Hepatocyte (in vitro differentiated cells): Measurements from ENCODE around the gene OGDH. TPM values are rescaled to one million over a fixed set of nuclear protein-coding genes. Genes with fewer than 3 reads are reported as not detected.

Source experiments
- DNase-seq: peaks from one replicate; pipeline ENCODE4 v3.0.0-alpha.2; 2016; ENCODE audit warnings: low spot score
- H2AFZ ChIP-seq: fragments of 200-600 bp; sonication (generic); 2 replicates; pipeline ENCODE4 v1.6.0; 2016; ENCODE audit warnings: antibody characterized with exemption, mild to moderate bottlenecking
- H3K27ac ChIP-seq: fragments of 200-600 bp; sonication (generic); 2 replicates; pipeline ENCODE4 v1.5.1; 2016; ENCODE audit warnings: mild to moderate bottlenecking
- H3K27me3 ChIP-seq: fragments of 200-600 bp; sonication (generic); 2 replicates; pipeline ENCODE4 v1.6.1; 2016
- H3K36me3 ChIP-seq: fragments of 200-600 bp; sonication (generic); replicated peaks from 2 replicates; pipeline ENCODE4 v1.5.1; 2016; ENCODE audit warnings: low read depth; ENCODE audit not compliant: insufficient read depth
- H3K4me1 ChIP-seq: fragments of 200-600 bp; sonication (generic); 2 replicates; pipeline ENCODE4 v1.5.1; 2016; ENCODE audit warnings: mild to moderate bottlenecking, moderate library complexity; ENCODE audit not compliant: insufficient read depth
- H3K4me2 ChIP-seq: fragments of 200-600 bp; sonication (generic); 2 replicates; pipeline ENCODE4 v1.6.0; 2016
- H3K4me3 ChIP-seq: fragments of 200-600 bp; sonication (generic); 2 replicates; pipeline ENCODE4 v1.5.1; 2016; ENCODE audit warnings: mild to moderate bottlenecking
- H3K79me2 ChIP-seq: fragments of 200-600 bp; sonication (generic); 2 replicates; pipeline ENCODE4 v1.6.0; 2017; ENCODE audit warnings: mild to moderate bottlenecking
- H3K9me2 ChIP-seq: fragments of 200-600 bp; sonication (generic); replicated peaks from 2 replicates; pipeline ENCODE4 v1.6.0; 2017; ENCODE audit warnings: mild to moderate bottlenecking; ENCODE audit not compliant: insufficient read depth
- H3K9me3 ChIP-seq: fragments of 200-600 bp; sonication (generic); 2 replicates; pipeline ENCODE4 v1.5.1; 2016; ENCODE audit warnings: low read depth, mild to moderate bottlenecking
- H4K20me1 ChIP-seq: fragments of 200-600 bp; sonication (generic); 2 replicates; pipeline ENCODE4 v1.6.0; 2016; ENCODE audit warnings: mild to moderate bottlenecking; ENCODE audit not compliant: insufficient read depth, poor library complexity, severe bottlenecking
- CTCF ChIP-seq: fragments of 200-600 bp; sonication (generic); IDR thresholded peaks from 2 replicates; pipeline ENCODE4 v1.5.1; 2016; ENCODE audit warnings: antibody characterized with exemption, mild to moderate bottlenecking; ENCODE audit not compliant: poor library complexity
- EZH2 ChIP-seq: fragments of 200-600 bp; sonication (generic); IDR thresholded peaks from 2 replicates; pipeline ENCODE4 v1.6.1; 2016; ENCODE audit warnings: antibody characterized with exemption, mild to moderate bottlenecking, borderline replicate concordance
- EZH2phosphoT487 ChIP-seq: fragments of 200-600 bp; sonication (generic); IDR thresholded peaks from one replicate; pipeline ENCODE4 v1.6.1; 2018; ENCODE audit warnings: antibody characterized with exemption, mild to moderate bottlenecking, low read depth, moderate library complexity; ENCODE audit not compliant: unreplicated experiment, severe bottlenecking
- WGBS: methylation state at CpG from one replicate; pipeline ENCODE4 v1.1.6; 2016; ENCODE audit warnings: low lambda C conversion rate; ENCODE audit errors: missing lambda C conversion rate; 5-methylcytosine and 5-hydroxymethylcytosine counted together
- polyA plus RNA-seq: library from polyadenylated mRNA; unstranded; fragments of >200 nt; fragmentation: Nextera tagmentation; extraction: Ambion mirVana; gene quantifications from 2 replicates; pipeline ENCODE4 v1.2.1, GENCODE V29; 2016
- total RNA-seq: library from RNA; depleted of rRNA; stranded (reverse); fragments of >200 nt; gene quantifications from 2 replicates; pipeline ENCODE4 v1.2.3, GENCODE V29; 2014

The OGDH gene
- total and polyA plus RNA-seq, 2 experiments from 2014 or later: 40.8 to 65.3 TPM

GRCh38 chr7:44703921-44704320 is 97.5 kb downstream of the OGDH start:
- DNase-seq: no peak
- Histone ChIP-seq H2AFZ (no peak overlapping the region), H3K27ac (no peak overlapping the region), H3K4me3 (no peak overlapping the region), H3K4me2 (no peak overlapping the region), H4K20me1 (no peaks in the 10 kb centered on the region), H3K9me3 (no peaks in the 10 kb centered on the region), H3K79me2 (no peaks in the 10 kb centered on the region), H3K9me2 (no peaks in the 10 kb centered on the region), H3K36me3 (no peaks in the 10 kb centered on the region), H3K27me3 (no peaks in the 10 kb centered on the region), H3K4me1 (no peaks in the 10 kb centered on the region)
- 100% methylated on average over 1 of the region's 1 CpG for WGBS
- TF ChIP-seq CTCF (no peak), EZH2phosphoT487 (no peak), EZH2 (no peak)

- no peaks in the 10 kb centered on the region for H3K4me1 ChIP-seq
- WGBS: 97% methylated on average over 3 of the region's 3 CpGs
- no peak for TF ChIP-seq EZH2phosphoT487
- TF ChIP-seq EZH2: no peak
- no peak for TF ChIP-seq CTCF
- no peaks in the 10 kb centered on the region for H4K20me1 ChIP-seq
- H2AFZ ChIP-seq: no peak overlapping the region
- no peak overlapping the region for H3K27ac ChIP-seq
- no peak overlapping the region for H3K4me2 ChIP-seq
- H3K9me3 ChIP-seq: no peaks in the 10 kb centered on the region
- H3K9me2 ChIP-seq: no peaks in the 10 kb centered on the region
- no peak overlapping the region for H3K4me3 ChIP-seq
- H3K79me2 ChIP-seq: no peaks in the 10 kb centered on the region
- no peaks in the 10 kb centered on the region for H3K27me3 ChIP-seq
- H3K36me3 ChIP-seq: no peaks in the 10 kb centered on the region
- no peak for DNase-seq
These were observed 99.0 kb downstream of the OGDH start for GRCh38 chr7:44705434-44705833.

GRCh38 chr7:44706788-44707557 is 100.5 kb downstream of the OGDH start:
- TF ChIP-seq EZH2phosphoT487: no peak
- TF ChIP-seq CTCF: no peak
- no peak for TF ChIP-seq EZH2
- Histone ChIP-seq H3K9me3 (no peaks in the 10 kb centered on the region), H3K27me3 (no peaks in the 10 kb centered on the region), H3K9me2 (no peaks in the 10 kb centered on the region), H2AFZ (no peak overlapping the region), H3K79me2 (no peaks in the 10 kb centered on the region), H3K36me3 (no peaks in the 10 kb centered on the region), H4K20me1 (no peaks in the 10 kb centered on the region), H3K4me2 (no peak overlapping the region), H3K4me1 (peaks cover 5% of the 10 kb centered on the region), H3K27ac (no peak overlapping the region), H3K4me3 (no peak overlapping the region)
- 97% methylated on average over 20 of the region's 20 CpGs for WGBS
- DNase-seq: no peak
